ENCODE measurements around the gene FTCD. TPM values are rescaled to one million over a fixed set of nuclear protein-coding genes. Genes with fewer than 3 reads are reported as not detected.

Gene FTCD
- total and polyA plus RNA-seq, 9 of the 15 experiments (the other 6 are each of a cell fraction or from before 2014, with no cell fraction given), result 0.11 to 1.6 (median 0.67) TPM; not detected in 5

- 0 out of 2 replicates have a peak, but pooled peaks have one; percentile 30 for TF ChIP-seq CREB3L1 (IDR thresholded peaks at IDR 0.05; ENCODE audit: borderline replicate concordance, low read depth)
- no peak for TF ChIP-seq SNIP1 (IDR thresholded peaks at IDR 0.05; ENCODE audit: low read depth)
- no peak for TF ChIP-seq SMARCB1 (IDR thresholded peaks at IDR 0.05; ENCODE audit: insufficient read length, low read depth)
- TF ChIP-seq MNT (conservative IDR thresholded peaks at IDR 0.05), result peak; percentile 51 to 61; a peak in 3 of 4 replicates
- TF ChIP-seq MTA1 (IDR thresholded peaks at IDR 0.05; ENCODE audit: borderline replicate concordance), result no peak
- no peak for TF ChIP-seq ZNF263 (CRISPR knock-in tag; IDR thresholded peaks at IDR 0.05; ENCODE audit: borderline replicate concordance)
- TF ChIP-seq SREBF1 (IDR thresholded peaks at IDR 0.05; ENCODE audit: borderline replicate concordance, low read depth, low read length), result 0 out of 2 replicates have a peak, but pooled peaks have one; percentile 29
- no peak for TF ChIP-seq ZNF518B (CRISPR knock-in tag; IDR thresholded peaks at IDR 0.05)
- no peak for TF ChIP-seq ZFP30 (CRISPR knock-in tag; IDR thresholded peaks at IDR 0.05; ENCODE audit: borderline replicate concordance)
- peak; percentile 82 for TF ChIP-seq KLF16 (IDR thresholded peaks at IDR 0.05)
- TF ChIP-seq RNF219 (CRISPR knock-in tag; IDR thresholded peaks at IDR 0.05), result no peak
- TF ChIP-seq PHB2 (IDR thresholded peaks at IDR 0.05; ENCODE audit: low read depth), result no peak
- TF ChIP-seq KAT8 (IDR thresholded peaks at IDR 0.05; ENCODE audit: low read depth), result no peak
- TF ChIP-seq BRF1 (IDR thresholded peaks at IDR 0.05; ENCODE audit: borderline replicate concordance, extremely low read depth, insufficient read length), result no peak
- no peak for TF ChIP-seq SIN3B (IDR thresholded peaks at IDR 0.05; ENCODE audit: low read depth)
- no peak for TF ChIP-seq CGGBP1 (CRISPR knock-in tag; IDR thresholded peaks at IDR 0.05)
Measured at GRCh38 chr21:46183910-46184624, 28.7 kb upstream of the FTCD start, which contains the start of gene SPATC1L (continued).
